GM19099 (cell line): ENCODE measurements around the gene DCTN3.

ENCODE experiments used
- POLR2A ChIP-seq: IDR thresholded peaks from 3 replicates; pipeline ENCODE4 v1.6.1; 2011; ENCODE audit warnings: low read depth; ENCODE audit not compliant: insufficient read length; ENCODE audit errors: extremely low read depth

The DCTN3 gene

DNA sequence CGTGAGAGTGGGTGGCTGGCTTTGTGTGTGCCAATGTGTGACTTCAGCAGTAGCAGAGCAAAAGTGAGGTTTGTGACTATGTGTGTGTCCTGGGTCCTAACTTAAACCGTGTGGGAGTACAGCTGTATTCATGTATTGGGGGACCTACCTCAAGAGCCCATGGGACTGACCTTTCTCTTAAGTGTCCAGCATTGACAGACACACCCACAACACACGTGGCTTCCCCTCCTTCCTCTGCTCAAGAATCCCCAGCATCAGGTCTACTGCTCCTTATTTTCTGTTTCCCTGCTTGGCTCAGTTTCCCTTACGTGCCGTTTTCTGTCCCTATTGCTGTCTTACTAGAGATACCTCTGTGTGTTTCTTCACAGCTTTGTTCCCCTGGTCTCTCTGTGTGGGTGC, 32.3 kb upstream of the DCTN3 start:
- TF ChIP-seq POLR2A = no peak

DNA sequence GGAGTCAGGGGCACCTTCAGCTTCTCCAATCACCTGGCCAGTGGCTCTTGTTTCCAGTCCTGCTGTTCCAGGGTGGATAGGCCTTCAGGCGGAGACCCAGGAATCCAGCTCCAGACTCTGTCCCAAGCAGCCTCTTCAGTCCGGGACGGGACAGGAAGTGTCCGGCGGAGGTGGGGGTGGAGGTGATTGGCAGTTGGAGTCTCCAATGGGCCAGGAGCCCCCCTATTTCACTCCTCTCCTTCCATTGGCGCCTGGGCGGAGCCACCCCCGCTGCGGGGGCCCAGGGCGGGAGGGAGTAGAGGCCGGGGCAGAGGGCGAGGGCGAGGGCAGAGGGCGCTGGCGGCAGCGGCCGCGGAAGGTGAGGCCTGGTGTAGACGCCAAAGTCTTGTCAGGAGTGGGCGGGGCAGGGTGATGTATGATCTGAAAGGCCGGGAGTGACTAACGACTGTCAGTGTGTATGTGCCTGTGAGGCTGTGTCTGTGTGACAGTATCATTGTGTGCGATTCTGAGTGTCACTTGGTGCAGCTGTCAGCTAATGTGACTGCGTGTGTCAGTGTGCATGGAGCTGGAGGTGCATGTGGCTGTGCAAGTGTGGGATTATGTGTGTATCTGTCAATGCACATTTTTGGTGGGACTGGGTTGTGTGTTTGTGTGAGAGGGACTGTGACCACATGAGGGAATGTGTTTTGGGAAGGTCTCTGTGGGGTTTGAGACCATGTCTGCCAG, 31.7 kb upstream of the DCTN3 start, which contains the start of gene IL11RA:
Gene IL11RA (plus strand): TSS at position 310 of the 726 bp plus-strand sequence. CDS start 3,033 bp downstream, outside the sequence.
- TF ChIP-seq POLR2A = no peak

GRCh38 chr9:34651321-34651720, 31.0 kb upstream of the DCTN3 start:
- no peak for TF ChIP-seq POLR2A

DNA sequence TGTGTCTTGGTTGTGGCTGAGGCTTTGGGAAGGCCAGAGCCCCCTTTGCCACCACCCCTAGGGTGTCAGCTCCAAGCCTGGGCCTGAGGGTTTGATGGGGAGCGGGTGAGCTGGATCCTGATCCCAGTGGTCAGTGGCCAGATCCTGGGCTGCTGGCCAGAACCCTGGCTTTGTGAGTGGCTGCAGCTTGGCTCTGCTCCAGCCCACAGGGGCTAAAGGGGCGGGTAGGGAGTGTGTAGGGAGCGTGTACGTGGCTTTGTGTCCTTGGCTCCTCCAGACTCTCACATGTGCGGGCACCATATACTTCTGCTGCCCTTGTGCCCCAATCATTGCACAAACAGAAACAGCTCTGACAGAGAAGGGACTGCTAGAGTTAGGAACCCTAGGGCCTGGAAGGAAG, 30.5 kb upstream of the DCTN3 start:
- TF ChIP-seq POLR2A = no peak

DNA sequence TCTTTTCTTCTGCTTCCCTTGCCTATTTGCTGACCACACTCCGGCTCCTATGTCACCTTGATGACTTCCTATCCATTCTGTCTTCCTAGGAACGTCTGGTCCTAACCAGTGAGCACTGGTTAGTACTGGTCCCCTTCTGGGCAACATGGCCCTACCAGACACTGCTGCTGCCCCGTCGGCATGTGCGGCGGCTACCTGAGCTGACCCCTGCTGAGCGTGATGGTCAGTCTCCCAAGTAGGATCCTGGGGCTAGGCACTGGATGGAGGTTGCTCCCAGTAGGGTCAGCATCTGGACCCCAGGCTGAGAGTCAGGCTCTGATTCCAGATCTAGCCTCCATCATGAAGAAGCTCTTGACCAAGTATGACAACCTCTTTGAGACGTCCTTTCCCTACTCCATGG, 28.4 kb upstream of the DCTN3 start:
- no peak for TF ChIP-seq POLR2A

DNA sequence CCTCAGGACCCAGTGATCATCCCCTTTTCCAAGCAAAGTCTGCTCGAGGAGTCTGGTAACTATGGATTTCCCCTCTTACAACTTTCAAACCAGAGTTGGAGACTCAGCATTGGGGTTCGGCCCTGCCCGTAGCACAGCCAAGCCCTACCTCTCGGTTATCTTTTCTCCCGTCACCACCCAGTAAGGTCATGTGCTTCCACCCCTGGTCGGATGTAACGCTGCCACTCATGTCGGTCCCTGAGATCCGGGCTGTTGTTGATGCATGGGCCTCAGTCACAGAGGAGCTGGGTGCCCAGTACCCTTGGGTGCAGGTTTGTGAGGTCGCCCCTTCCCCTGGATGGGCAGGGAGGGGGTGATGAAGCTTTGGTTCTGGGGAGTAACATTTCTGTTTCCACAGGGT, 27.4 kb upstream of the DCTN3 start:
- no peak for TF ChIP-seq POLR2A

- TF ChIP-seq POLR2A = no peak
Measured at GRCh38 chr9:34647084-34647403, 26.7 kb upstream of the DCTN3 start.

GRCh38 chr9:34646211-34647083, 26.2 kb upstream of the DCTN3 start, which contains the start of gene GALT:
GALT (plus strand) TSS chr9:34646675; CDS start chr9:34646705, 30 bp downstream.
- peak; percentile 74 for TF ChIP-seq POLR2A

GRCh38 chr9:34644766-34645314, 24.5 kb upstream of the DCTN3 start:
- TF ChIP-seq POLR2A = no peak

DNA sequence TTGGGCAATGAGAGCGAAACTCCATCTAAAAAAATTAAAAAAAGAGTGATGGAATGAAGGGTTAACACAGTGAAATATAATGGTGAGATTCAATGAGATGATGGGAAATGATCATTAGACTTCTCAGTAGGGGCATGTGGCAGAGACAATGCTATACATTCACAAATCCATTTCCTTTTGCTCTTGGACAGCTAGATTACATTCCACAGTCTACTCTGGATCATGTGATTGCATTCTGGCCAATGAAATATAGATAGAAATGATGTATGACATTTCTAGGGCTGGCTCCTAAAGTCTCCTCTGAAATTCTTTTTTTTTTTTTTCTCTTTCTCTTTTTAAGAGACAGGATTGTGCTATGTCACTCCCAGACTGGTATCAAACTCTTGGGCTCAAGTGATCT, 22.4 kb upstream of the DCTN3 start:
- no peak for TF ChIP-seq POLR2A

GRCh38 chr9:34638138-34638445, 17.8 kb upstream of the DCTN3 start:
- TF ChIP-seq POLR2A = no peak

- TF ChIP-seq POLR2A = peak; percentile 80
Measured at GRCh38 chr9:34637356-34638137, 17.3 kb upstream of the DCTN3 start, which contains the start of gene SIGMAR1. SIGMAR1 (minus strand) TSS chr9:34637787; CDS start chr9:34637697, 90 bp downstream.

- TF ChIP-seq POLR2A = no peak
Measured at GRCh38 chr9:34636791-34637355, 16.6 kb upstream of the DCTN3 start.

GRCh38 chr9:34635556-34635955, 15.3 kb upstream of the DCTN3 start:
- no peak for TF ChIP-seq POLR2A
